Keratinocyte (primary cell): ENCODE measurements around the gene FSD1. TPM values are rescaled to one million over a fixed set of nuclear protein-coding genes. Genes with fewer than 3 reads are reported as not detected.

Experiments
- DNase-seq: peaks from one replicate; pipeline ENCODE4 v3.0.0-alpha.2; 2011; ENCODE audit warnings: low read depth, missing footprints, low spot score
- FAIRE-seq: peaks from 2 replicates; lab custom pipeline; 2011; peaks lifted over from hg19 to GRCh38; lab: Jason Lieb, UNC
- H2AFZ ChIP-seq: 2 replicates; pipeline ENCODE4 v1.6.0; 2012; ENCODE audit warnings: low read length, control low read depth, inconsistent platforms; ENCODE audit not compliant: control insufficient read depth
- H3K27ac ChIP-seq: 2 replicates; pipeline ENCODE4 v1.5.1; 2011; ENCODE audit warnings: low read length; ENCODE audit not compliant: control insufficient read depth, insufficient read depth
- H3K27me3 ChIP-seq: 3 replicates; pipeline ENCODE4 v1.6.0; 2011; ENCODE audit warnings: low read length; ENCODE audit not compliant: control insufficient read depth, insufficient read depth; ENCODE audit errors: extremely low read depth
- H3K36me3 ChIP-seq, 2 experiments: 2 replicates in 1 of 2; 3 replicates in 1 of 2; pipeline ENCODE4 v1.5.1; 2011; ENCODE audit warnings: low read length in 2 of 2, mild to moderate bottlenecking in 1 of 2; ENCODE audit not compliant: control insufficient read depth in 2 of 2, insufficient read depth in 2 of 2; ENCODE audit errors: extremely low read depth in 1 of 2
- H3K4me1 ChIP-seq: 3 replicates; pipeline ENCODE4 v1.5.1; 2011; ENCODE audit warnings: low read length; ENCODE audit not compliant: control insufficient read depth, insufficient read depth; ENCODE audit errors: extremely low read depth
- H3K4me2 ChIP-seq: 3 replicates; pipeline ENCODE4 v1.6.0; 2011; ENCODE audit warnings: low read depth, low read length; ENCODE audit not compliant: control insufficient read depth, insufficient read depth; ENCODE audit errors: extremely low read depth
- H3K4me3 ChIP-seq, 3 experiments: fragments of 200-600 bp in 1 of 3; sonication (generic) in 1 of 3; 2 replicates in 2 of 3; 3 replicates in 1 of 3; pipeline ENCODE4 v1.5.1; 2011 to 2016; ENCODE audit warnings: low read length in 3 of 3, mild to moderate bottlenecking in 3 of 3, control low read depth in 2 of 3, inconsistent platforms in 1 of 3, low read depth in 1 of 3, mixed read lengths in 1 of 3, mixed run types in 1 of 3, moderate library complexity in 1 of 3; ENCODE audit not compliant: control insufficient read depth in 2 of 3, insufficient read depth in 2 of 3; ENCODE audit errors: extremely low read depth in 1 of 3
- H3K79me2 ChIP-seq: 2 replicates; pipeline ENCODE4 v1.6.0; 2012; ENCODE audit warnings: low read length; ENCODE audit not compliant: control insufficient read depth, insufficient read depth
- H3K9ac ChIP-seq: 3 replicates; pipeline ENCODE4 v1.6.0; 2011; ENCODE audit warnings: low read length; ENCODE audit not compliant: control insufficient read depth, insufficient read depth; ENCODE audit errors: extremely low read depth
- H3K9me1 ChIP-seq: 3 replicates; pipeline ENCODE4 v1.6.0; 2011; ENCODE audit warnings: low read length; ENCODE audit not compliant: control insufficient read depth, insufficient read depth; ENCODE audit errors: extremely low read depth
- H3K9me3 ChIP-seq: 2 replicates; pipeline ENCODE4 v1.5.1; 2012; ENCODE audit warnings: low read depth, low read length; ENCODE audit not compliant: control insufficient read depth
- H4K20me1 ChIP-seq: 3 replicates; pipeline ENCODE4 v1.6.0; 2011; ENCODE audit warnings: low read length; ENCODE audit not compliant: control insufficient read depth, insufficient read depth; ENCODE audit errors: extremely low read depth
- EZH2 ChIP-seq: IDR thresholded peaks from one replicate; pipeline ENCODE4 v1.6.1; 2012; ENCODE audit warnings: inconsistent platforms, mild to moderate bottlenecking, low read length, moderate library complexity
- dilution Hi-C: fragments of 300-500 bp; cut with MboI; formaldehyde crosslinking; loops from one replicate; pipeline ENCODE4 v1.7.0; 2020; ENCODE audit warnings: low sequenced_read_pairs; ENCODE audit not compliant: extremely low pct_ligation_motif_present
- polyA plus RNA-seq, 5 experiments: library from polyadenylated mRNA; depleted of rRNA in 3 of 5; stranded (reverse) in 3 of 5; stranded (forward) in 1 of 5; unstranded in 1 of 5; fragments of >200 nt; gene quantifications; 1 replicate in 1 of 5; 2 replicates in 3 of 5; 3 replicates in 1 of 5; pipeline versions ENCODE4 v1.2.1 to v1.2.3, GENCODE V29; 2011 to 2012; ENCODE audit warnings: missing spikeins in 2 of 5, low read depth in 1 of 5, low replicate concordance in 1 of 5
- TF ChIP-seq, protein P1 (sequence below), 3 experiments: IDR thresholded peaks in 1 of 3; conservative IDR thresholded peaks in 1 of 3; optimal IDR thresholded peaks in 1 of 3; 2 replicates in 2 of 3; 3 replicates in 1 of 3; pipeline versions ENCODE3 to v1.5.1; 2011; ENCODE audit warnings: low read length in 3 of 3, mild to moderate bottlenecking in 3 of 3, moderate library complexity in 2 of 3, control low read depth in 1 of 3, inconsistent platforms in 1 of 3; ENCODE audit not compliant: insufficient read depth in 2 of 3; ENCODE audit errors: extremely low read depth in 1 of 3

Gene FSD1
- polyA plus RNA-seq, 1 donor (not counting 4 experiments of a cell fraction or from before 2014, with no cell fraction given) = 0.49 TPM

GRCh38 chr19:4313847-4314490 is 9.6 kb downstream of the FSD1 start:
- Histone ChIP-seq H2AFZ (no peak overlapping the region), H4K20me1 (no peaks in the 10 kb centered on the region), H3K79me2 (no peaks in the 10 kb centered on the region), H3K4me1 (no peaks in the 10 kb centered on the region), H3K9ac (no peak overlapping the region), H3K36me3 (no peaks in the 10 kb centered on the region), H3K9me1 (no peaks in the 10 kb centered on the region), H3K4me2 (no peak overlapping the region), H3K27ac (no peak overlapping the region), H3K4me3 (no peak overlapping the region), H3K9me3 (no peaks in the 10 kb centered on the region), H3K27me3 (no peaks in the 10 kb centered on the region)
- TF ChIP-seq EZH2 = no peak
- TF ChIP-seq, protein P1, sequence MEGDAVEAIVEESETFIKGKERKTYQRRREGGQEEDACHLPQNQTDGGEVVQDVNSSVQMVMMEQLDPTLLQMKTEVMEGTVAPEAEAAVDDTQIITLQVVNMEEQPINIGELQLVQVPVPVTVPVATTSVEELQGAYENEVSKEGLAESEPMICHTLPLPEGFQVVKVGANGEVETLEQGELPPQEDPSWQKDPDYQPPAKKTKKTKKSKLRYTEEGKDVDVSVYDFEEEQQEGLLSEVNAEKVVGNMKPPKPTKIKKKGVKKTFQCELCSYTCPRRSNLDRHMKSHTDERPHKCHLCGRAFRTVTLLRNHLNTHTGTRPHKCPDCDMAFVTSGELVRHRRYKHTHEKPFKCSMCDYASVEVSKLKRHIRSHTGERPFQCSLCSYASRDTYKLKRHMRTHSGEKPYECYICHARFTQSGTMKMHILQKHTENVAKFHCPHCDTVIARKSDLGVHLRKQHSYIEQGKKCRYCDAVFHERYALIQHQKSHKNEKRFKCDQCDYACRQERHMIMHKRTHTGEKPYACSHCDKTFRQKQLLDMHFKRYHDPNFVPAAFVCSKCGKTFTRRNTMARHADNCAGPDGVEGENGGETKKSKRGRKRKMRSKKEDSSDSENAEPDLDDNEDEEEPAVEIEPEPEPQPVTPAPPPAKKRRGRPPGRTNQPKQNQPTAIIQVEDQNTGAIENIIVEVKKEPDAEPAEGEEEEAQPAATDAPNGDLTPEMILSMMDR (optimal IDR thresholded peaks at IDR 0.05 in 1 of 3, IDR thresholded peaks at IDR 0.05 in 1 of 3, conservative IDR thresholded peaks at IDR 0.05 in 1 of 3; ENCODE audit: extremely low read depth in 1 of 3, insufficient read depth in 2 of 3, low read length in 3 of 3) = no peak
- dilution Hi-C loops = no loop called here
- FAIRE-seq (no peak), DNase-seq (no peak)

DNA sequence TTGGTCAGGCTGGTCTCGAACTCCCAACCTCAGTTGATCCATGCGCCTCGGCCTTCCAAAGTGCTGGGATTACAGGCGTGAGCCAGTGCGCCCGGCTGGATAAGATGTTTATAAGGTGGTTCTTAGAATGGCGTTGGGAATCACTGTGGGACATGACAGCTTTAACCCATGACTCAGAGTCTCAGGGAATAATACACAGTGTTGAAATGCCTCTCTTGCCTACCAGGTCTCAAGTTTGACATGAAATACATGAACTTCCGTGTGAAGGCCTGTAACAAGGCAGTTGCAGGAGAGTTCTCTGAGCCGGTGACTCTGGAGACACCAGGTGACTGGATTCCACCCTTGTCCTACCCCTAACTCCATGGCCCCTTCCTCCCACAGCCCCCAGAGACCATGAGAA is 12.6 kb downstream of the FSD1 start:
- TF ChIP-seq, protein P1 (optimal IDR thresholded peaks at IDR 0.05 in 1 of 3, IDR thresholded peaks at IDR 0.05 in 1 of 3, conservative IDR thresholded peaks at IDR 0.05 in 1 of 3; ENCODE audit: extremely low read depth in 1 of 3, insufficient read depth in 2 of 3, low read length in 3 of 3) = no peak
- TF ChIP-seq EZH2 = no peak
- Histone ChIP-seq H3K4me1 (no peaks in the 10 kb centered on the region), H3K27me3 (no peaks in the 10 kb centered on the region), H2AFZ (no peak overlapping the region), H3K27ac (no peak overlapping the region), H3K4me3 (no peak overlapping the region), H3K9me1 (no peaks in the 10 kb centered on the region), H3K79me2 (no peaks in the 10 kb centered on the region), H4K20me1 (no peaks in the 10 kb centered on the region), H3K9me3 (no peaks in the 10 kb centered on the region), H3K9ac (no peak overlapping the region), H3K36me3 (no peaks in the 10 kb centered on the region), H3K4me2 (no peak overlapping the region)
- FAIRE-seq = no peak
- DNase-seq = no peak
- dilution Hi-C loops = no loop called here
